Nephron progenitor cell (in vitro differentiated cells): ENCODE measurements around the gene ANKRD31.

Experiments used
- DNase-seq: peaks from one replicate; pipeline ENCODE4 v3.0.0; 2021
- H3K27ac Mint-ChIP-seq: 2 replicates; pipeline ENCODE4 v1.8.0; 2021; ENCODE audit warnings: mild to moderate bottlenecking, moderate library complexity, mixed read lengths
- H3K27me3 Mint-ChIP-seq: 2 replicates; pipeline ENCODE4 v1.8.0; 2021; ENCODE audit warnings: mild to moderate bottlenecking, low read depth, mixed read lengths; ENCODE audit not compliant: poor library complexity
- H3K36me3 Mint-ChIP-seq: 2 replicates; pipeline ENCODE4 v1.8.0; 2021; ENCODE audit warnings: low read depth, mixed read lengths
- H3K4me1 Mint-ChIP-seq: 2 replicates; pipeline ENCODE4 v1.8.0; 2021; ENCODE audit warnings: mixed read lengths
- H3K4me3 Mint-ChIP-seq: 2 replicates; pipeline ENCODE4 v1.8.0; 2021; ENCODE audit warnings: mild to moderate bottlenecking, moderate library complexity, mixed read lengths
- H3K9me3 Mint-ChIP-seq: 2 replicates; pipeline ENCODE4 v1.8.0; 2021; ENCODE audit warnings: mild to moderate bottlenecking, moderate library complexity, mixed read lengths
- CTCF ChIP-seq: fragments of 200-600 bp; sonication (generic); IDR thresholded peaks from 2 replicates; pipeline ENCODE4 v1.5.0; 2021; ENCODE audit warnings: antibody characterized with exemption

Gene ANKRD31

GRCh38 chr5:75050415-75050814 lies 186.3 kb downstream of the ANKRD31 start:
- no peaks in the 10 kb centered on the region for H3K9me3 Mint-ChIP-seq
- H3K4me1 Mint-ChIP-seq, result peaks cover 42% of the 10 kb centered on the region
- peak; percentile 31 for DNase-seq
- no peaks in the 10 kb centered on the region for H3K36me3 Mint-ChIP-seq
- H3K27ac Mint-ChIP-seq, result no peak overlapping the region
- TF ChIP-seq CTCF, result no peak
- H3K27me3 Mint-ChIP-seq, result peaks cover 42% of the 10 kb centered on the region
- H3K4me3 Mint-ChIP-seq, result no peak overlapping the region

- peak; percentile 31 for DNase-seq
- Mint-ChIP-seq H3K27ac (no peak overlapping the region), H3K4me1 (peaks cover 39% of the 10 kb centered on the region), H3K27me3 (peaks cover 35% of the 10 kb centered on the region), H3K9me3 (no peaks in the 10 kb centered on the region), H3K36me3 (no peaks in the 10 kb centered on the region), H3K4me3 (no peak overlapping the region)
- TF ChIP-seq CTCF, result peak; percentile 53
Measured at GRCh38 chr5:75049456-75050351, 187.0 kb downstream of the ANKRD31 start.

DNA sequence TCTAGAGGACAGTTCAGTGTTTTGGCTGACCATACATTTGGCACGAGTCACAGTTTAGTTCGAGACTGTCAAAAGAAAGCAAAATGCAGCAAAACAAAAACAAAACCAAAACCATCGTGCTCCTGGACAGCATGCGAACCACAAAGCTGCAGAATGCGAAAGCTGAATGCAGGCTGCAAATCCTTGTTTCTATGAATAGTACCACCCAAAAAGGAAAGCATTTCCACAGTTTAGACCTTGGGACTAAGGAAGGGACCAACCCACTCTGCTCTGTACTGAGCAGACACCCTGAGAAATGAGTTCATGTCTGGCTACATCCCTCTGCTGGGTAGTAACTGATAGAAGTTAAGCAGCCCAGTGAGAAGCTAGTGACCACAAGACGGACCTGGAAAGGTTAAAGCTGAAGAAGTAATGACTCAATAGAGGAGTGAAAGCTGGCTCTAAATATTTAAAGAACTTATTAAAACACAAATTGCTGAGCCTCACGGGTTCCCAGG lies 188.2 kb downstream of the ANKRD31 start:
- DNase-seq, result no peak
- Mint-ChIP-seq H3K27me3 (peaks cover 23% of the 10 kb centered on the region), H3K9me3 (no peaks in the 10 kb centered on the region), H3K4me1 (peaks cover 28% of the 10 kb centered on the region), H3K36me3 (no peaks in the 10 kb centered on the region), H3K27ac (no peak overlapping the region), H3K4me3 (no peak overlapping the region)
- TF ChIP-seq CTCF, result no peak

DNA sequence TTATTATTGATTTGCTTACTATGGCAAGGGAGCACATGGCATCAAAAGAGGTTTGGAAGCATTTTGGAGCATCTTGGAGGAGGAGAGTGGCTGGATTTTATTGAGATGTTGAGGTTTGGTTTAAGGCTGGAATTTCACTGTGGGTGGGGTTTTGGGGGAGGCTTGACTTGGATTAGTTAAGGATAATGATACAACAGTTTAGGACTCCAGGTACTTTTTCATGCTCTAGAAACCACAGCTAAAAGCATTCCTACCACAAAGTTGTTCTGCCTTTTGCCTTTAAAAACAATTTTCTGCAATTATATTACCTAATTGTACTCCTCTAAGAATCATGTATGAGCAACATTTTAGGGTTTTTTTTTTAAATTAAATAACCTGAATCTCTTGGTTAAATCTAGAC lies 189.3 kb downstream of the ANKRD31 start:
- no peak overlapping the region for H3K27ac Mint-ChIP-seq
- peaks cover 27% of the 10 kb centered on the region for H3K4me1 Mint-ChIP-seq
- peaks cover 21% of the 10 kb centered on the region for H3K27me3 Mint-ChIP-seq
- H3K4me3 Mint-ChIP-seq, result no peak overlapping the region
- DNase-seq, result no peak
- no peaks in the 10 kb centered on the region for H3K9me3 Mint-ChIP-seq
- no peaks in the 10 kb centered on the region for H3K36me3 Mint-ChIP-seq
- no peak for TF ChIP-seq CTCF

DNA sequence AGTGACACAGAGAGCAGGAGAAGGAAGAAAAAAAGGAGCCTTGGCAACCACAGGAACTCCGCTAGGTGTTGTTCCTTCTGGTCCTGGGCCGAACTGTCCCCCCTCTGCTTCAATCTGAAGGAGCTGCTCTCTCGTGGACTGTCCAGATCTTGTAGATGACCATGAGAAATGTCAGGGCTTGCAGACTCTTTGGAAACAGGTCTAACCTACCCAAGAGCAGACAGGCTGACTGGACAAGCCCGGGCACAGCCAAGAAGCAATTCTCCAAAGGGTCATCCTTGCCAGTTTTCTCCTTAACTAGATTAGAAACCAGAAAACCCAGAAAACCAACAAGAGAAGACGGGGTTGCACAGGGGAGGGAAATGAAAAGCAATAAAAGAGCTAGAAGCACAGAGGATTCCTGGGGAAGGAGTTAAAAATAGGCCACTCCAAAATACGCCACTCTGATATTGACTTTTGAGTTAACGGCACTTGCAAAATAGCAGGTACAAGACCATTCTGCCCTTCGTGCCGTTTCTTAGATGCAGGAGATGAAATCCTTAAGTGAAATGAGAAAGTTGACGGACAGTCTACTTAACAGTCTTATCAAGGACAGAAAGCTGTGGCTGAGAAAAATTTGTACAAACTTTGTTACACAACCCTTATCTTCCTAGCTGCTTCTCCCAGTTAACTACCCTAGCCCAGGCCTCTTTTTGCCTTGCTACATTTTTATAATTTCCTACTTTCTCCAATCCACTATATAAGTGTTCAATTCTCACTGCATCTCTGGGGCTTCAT lies 190.1 kb downstream of the ANKRD31 start:
- H3K9me3 Mint-ChIP-seq, result no peaks in the 10 kb centered on the region
- no peak for TF ChIP-seq CTCF
- H3K4me3 Mint-ChIP-seq, result no peak overlapping the region
- H3K27ac Mint-ChIP-seq, result no peak overlapping the region
- H3K4me1 Mint-ChIP-seq, result peaks cover 19% of the 10 kb centered on the region
- no peak for DNase-seq
- peaks cover 13% of the 10 kb centered on the region for H3K27me3 Mint-ChIP-seq
- no peaks in the 10 kb centered on the region for H3K36me3 Mint-ChIP-seq
